Measurements from ENCODE around the gene FEM1C. TPM values are rescaled to one million over a fixed set of nuclear protein-coding genes. Genes with fewer than 3 reads are reported as not detected.

Gene FEM1C
- total RNA-seq, 1 donor from 2014 or later, result 24.1 TPM

- Histone ChIP-seq H3K9me3 (no peaks in the 10 kb centered on the region), H3K36me3 (peaks cover 35% of the 10 kb centered on the region), H3K27me3 (ENCODE audit: low read depth) (no peaks in the 10 kb centered on the region), H3K4me1 (peaks cover 15% of the 10 kb centered on the region), H3K27ac (no peak overlapping the region), H3K4me3 (no peak overlapping the region)
- ATAC-seq (no peak), DNase-seq (no peak)
- no peak for TF ChIP-seq CTCF (IDR thresholded peaks at IDR 0.05)
- intact Hi-C loops (cut with DNase I), result no loop called here
Measured at GRCh38 chr5:115524199-115524847, 20.3 kb downstream of the FEM1C start.

GRCh38 chr5:115522832-115523403 is 21.7 kb downstream of the FEM1C start:
- Histone ChIP-seq H3K36me3 (peaks cover 35% of the 10 kb centered on the region), H3K27ac (no peak overlapping the region), H3K4me1 (peaks cover 7% of the 10 kb centered on the region), H3K9me3 (no peaks in the 10 kb centered on the region), H3K4me3 (no peak overlapping the region), H3K27me3 (ENCODE audit: low read depth) (no peaks in the 10 kb centered on the region)
- DNase-seq, result no peak
- intact Hi-C loops (cut with DNase I), result no loop called here
- TF ChIP-seq CTCF (IDR thresholded peaks at IDR 0.05), result no peak
- no peak for ATAC-seq

- intact Hi-C loops (cut with DNase I), result no loop called here
- DNase-seq (no peak), ATAC-seq (no peak)
- Histone ChIP-seq H3K4me3 (no peak overlapping the region), H3K27me3 (ENCODE audit: low read depth) (no peaks in the 10 kb centered on the region), H3K4me1 (no peaks in the 10 kb centered on the region), H3K27ac (no peak overlapping the region), H3K9me3 (no peaks in the 10 kb centered on the region), H3K36me3 (peaks cover 31% of the 10 kb centered on the region)
- TF ChIP-seq CTCF (IDR thresholded peaks at IDR 0.05), result no peak
Measured at GRCh38 chr5:115520191-115520590, 24.4 kb downstream of the FEM1C start.

- Histone ChIP-seq H3K4me3 (no peak overlapping the region), H3K4me1 (no peaks in the 10 kb centered on the region), H3K9me3 (no peaks in the 10 kb centered on the region), H3K27me3 (ENCODE audit: low read depth) (no peaks in the 10 kb centered on the region), H3K36me3 (no peaks in the 10 kb centered on the region), H3K27ac (no peak overlapping the region)
- intact Hi-C loops (cut with DNase I), result no loop called here
- no peak for DNase-seq
- TF ChIP-seq CTCF (IDR thresholded peaks at IDR 0.05), result no peak
- ATAC-seq, result no peak
Measured at GRCh38 chr5:115516372-115516771, 28.2 kb downstream of the FEM1C start.

- H3K27ac ChIP-seq, result no peak overlapping the region
- intact Hi-C loops (cut with DNase I), result no loop called here
- no peak for TF ChIP-seq CTCF (IDR thresholded peaks at IDR 0.05)
- DNase-seq (no peak), ATAC-seq (no peak)
- H3K9me3 ChIP-seq, result no peaks in the 10 kb centered on the region
- H3K4me3 ChIP-seq, result no peak overlapping the region
- H3K4me1 ChIP-seq, result no peaks in the 10 kb centered on the region
- H3K36me3 ChIP-seq, result no peaks in the 10 kb centered on the region
- no peaks in the 10 kb centered on the region for H3K27me3 ChIP-seq (ENCODE audit: low read depth)
Measured at GRCh38 chr5:115514220-115514619, 30.4 kb downstream of the FEM1C start.
